ENCODE results near the gene PLA2G15. TPM values are rescaled to one million over a fixed set of nuclear protein-coding genes. Genes with fewer than 3 reads are reported as not detected.

Gene PLA2G15
- total RNA-seq, 4 donors from 2014 or later, result 20.8 to 40.3 (median 38.4) TPM

GRCh38 chr16:68289202-68289601 lies 44.0 kb downstream of the PLA2G15 start:
- intact Hi-C loops (cut with DNase I), result no loop called here
- DNase-seq, result no peak
- 92 to 95% methylated on average over 2 of the region's 2 CpGs for WGBS, 2 donors
- peaks cover 39 to 43% of the 10 kb centered on the region in 2 donors for H3K36me3 ChIP-seq
- peak overlapping the region in 2 of 3 donors; percentile 23 to 30 for H3K27ac ChIP-seq
- no peak overlapping the region for H3K4me3 ChIP-seq (replicated peaks in 1 of 3)
- H3K27me3 ChIP-seq, result no peaks in the 10 kb centered on the region
- peaks cover 4 to 48% of the 10 kb centered on the region in 2 donors for H3K4me1 ChIP-seq
- H3K9me3 ChIP-seq, result no peaks in the 10 kb centered on the region
- TF ChIP-seq CTCF (IDR thresholded peaks at IDR 0.05) (no peak), POLR2A (IDR thresholded peaks at IDR 0.05) (no peak)

- intact Hi-C loops (cut with DNase I), result no loop called here
- H3K36me3 ChIP-seq, result peaks cover 41 to 49% of the 10 kb centered on the region in 2 donors
- H3K9me3 ChIP-seq, result no peaks in the 10 kb centered on the region
- WGBS, 2 donors, result 61 to 70% methylated on average over 4 of the region's 4 CpGs
- DNase-seq, result no peak
- H3K27me3 ChIP-seq, result no peaks in the 10 kb centered on the region
- no peak for TF ChIP-seq POLR2A (IDR thresholded peaks at IDR 0.05)
- TF ChIP-seq CTCF (IDR thresholded peaks at IDR 0.05), result no peak
- H3K27ac ChIP-seq, result peak overlapping the region in 1 of 3 donors; percentile 44
- H3K4me1 ChIP-seq, result peaks cover 4 to 44% of the 10 kb centered on the region in 2 donors
- H3K4me3 ChIP-seq (replicated peaks in 1 of 3), result no peak overlapping the region
These were observed 44.6 kb downstream of the PLA2G15 start for GRCh38 chr16:68289621-68290329.

GRCh38 chr16:68290450-68290849 lies 45.3 kb downstream of the PLA2G15 start:
- Histone ChIP-seq H3K27ac (peak overlapping the region in 2 of 3 donors; percentile 37 to 44), H3K27me3 (no peaks in the 10 kb centered on the region), H3K4me1 (peaks cover 4 to 37% of the 10 kb centered on the region in 2 donors), H3K9me3 (no peaks in the 10 kb centered on the region), H3K36me3 (peaks cover 46 to 49% of the 10 kb centered on the region in 2 donors), H3K4me3 (replicated peaks in 1 of 3) (no peak overlapping the region)
- no peak for DNase-seq
- 79 to 83% methylated on average over 6 of the region's 6 CpGs for WGBS, 2 donors
- TF ChIP-seq CTCF (IDR thresholded peaks at IDR 0.05) (no peak), POLR2A (IDR thresholded peaks at IDR 0.05) (no peak)
- intact Hi-C loops (cut with DNase I), result no loop called here

- peaks cover 4 to 32% of the 10 kb centered on the region in 2 donors for H3K4me1 ChIP-seq
- no peak overlapping the region for H3K4me3 ChIP-seq (replicated peaks in 1 of 3)
- DNase-seq, result no peak
- peaks cover 53 to 56% of the 10 kb centered on the region in 2 donors for H3K36me3 ChIP-seq
- 78 to 94% methylated on average over 3 to 4 of the region's 4 CpGs for WGBS, 2 donors
- H3K27me3 ChIP-seq, result no peaks in the 10 kb centered on the region
- H3K27ac ChIP-seq, result no peak overlapping the region
- no peak for TF ChIP-seq POLR2A (IDR thresholded peaks at IDR 0.05)
- no peak for TF ChIP-seq CTCF (IDR thresholded peaks at IDR 0.05)
- H3K9me3 ChIP-seq, result no peaks in the 10 kb centered on the region
- intact Hi-C loops (cut with DNase I), result no loop called here
These were observed 46.1 kb downstream of the PLA2G15 start for GRCh38 chr16:68291227-68291626.

GRCh38 chr16:68292425-68292824 lies 47.3 kb downstream of the PLA2G15 start:
- 96 to 98% methylated on average over 5 of the region's 5 CpGs for WGBS, 2 donors
- H3K9me3 ChIP-seq, result no peaks in the 10 kb centered on the region
- no peak overlapping the region for H3K4me3 ChIP-seq (replicated peaks in 1 of 3)
- no peak for DNase-seq
- no peaks in the 10 kb centered on the region for H3K27me3 ChIP-seq
- no peak overlapping the region for H3K27ac ChIP-seq
- H3K36me3 ChIP-seq, result peaks cover 59 to 63% of the 10 kb centered on the region in 2 donors
- intact Hi-C loops (cut with DNase I), result no loop called here
- H3K4me1 ChIP-seq, result peaks cover 4 to 26% of the 10 kb centered on the region in 2 donors
- TF ChIP-seq POLR2A (IDR thresholded peaks at IDR 0.05) (no peak), CTCF (IDR thresholded peaks at IDR 0.05) (no peak)
